Sigmoid colon (tissue), 4 donors: ENCODE measurements around the gene LRRC3.

Source experiments
- EP300 ChIP-seq, 4 donors: sonication (generic); formaldehyde crosslinking; IDR thresholded peaks; one replicate each; pipeline ENCODE4 v1.6.1; 2017; ENCODE audit warnings: antibody characterized with exemption in 4 of 4
- POLR2A ChIP-seq, 2 donors: fragments of 450-650 bp; IDR thresholded peaks; one replicate each; pipeline ENCODE4 v1.6.1; 2016; ENCODE audit warnings: antibody characterized with exemption in 2 of 2, mild to moderate bottlenecking in 2 of 2, moderate library complexity in 2 of 2
- POLR2AphosphoS5 ChIP-seq, 4 donors: sonication (generic); formaldehyde crosslinking; IDR thresholded peaks; one replicate each; pipeline ENCODE4 v1.6.1; 2017; ENCODE audit warnings: antibody characterized with exemption in 4 of 4
- TF ChIP-seq, protein P1 (sequence below), 4 experiments: fragments of 450-650 bp in 3 of 4; fragments of 200-600 bp in 1 of 4; IDR thresholded peaks; one replicate each; pipeline ENCODE4 v1.5.1; 2016 to 2019; ENCODE audit warnings: antibody characterized with exemption in 4 of 4, mild to moderate bottlenecking in 3 of 4, moderate library complexity in 2 of 4

DNA sequence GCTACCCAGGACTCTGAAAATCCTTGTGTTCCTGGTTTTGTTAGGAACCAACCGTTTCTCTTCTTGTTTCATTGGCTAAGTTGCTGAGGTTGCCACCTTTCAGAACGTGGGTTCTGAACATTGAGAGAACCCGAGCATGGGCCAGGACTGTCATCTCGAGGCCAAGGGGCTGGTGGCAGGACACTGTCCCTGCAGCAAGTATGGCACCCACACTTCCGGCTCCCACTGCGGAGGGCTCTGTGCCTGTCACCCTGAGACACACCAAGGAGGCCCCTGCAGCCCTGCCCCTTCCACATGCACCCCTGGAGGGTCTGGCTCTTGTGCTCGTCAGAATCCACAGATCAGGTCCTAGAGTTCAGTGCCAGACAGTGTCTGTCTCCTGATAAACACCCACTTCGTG, 39.1 kb upstream of the LRRC3 start:
- TF ChIP-seq POLR2AphosphoS5 (IDR thresholded peaks at IDR 0.05): no peak
- TF ChIP-seq, protein P1, sequence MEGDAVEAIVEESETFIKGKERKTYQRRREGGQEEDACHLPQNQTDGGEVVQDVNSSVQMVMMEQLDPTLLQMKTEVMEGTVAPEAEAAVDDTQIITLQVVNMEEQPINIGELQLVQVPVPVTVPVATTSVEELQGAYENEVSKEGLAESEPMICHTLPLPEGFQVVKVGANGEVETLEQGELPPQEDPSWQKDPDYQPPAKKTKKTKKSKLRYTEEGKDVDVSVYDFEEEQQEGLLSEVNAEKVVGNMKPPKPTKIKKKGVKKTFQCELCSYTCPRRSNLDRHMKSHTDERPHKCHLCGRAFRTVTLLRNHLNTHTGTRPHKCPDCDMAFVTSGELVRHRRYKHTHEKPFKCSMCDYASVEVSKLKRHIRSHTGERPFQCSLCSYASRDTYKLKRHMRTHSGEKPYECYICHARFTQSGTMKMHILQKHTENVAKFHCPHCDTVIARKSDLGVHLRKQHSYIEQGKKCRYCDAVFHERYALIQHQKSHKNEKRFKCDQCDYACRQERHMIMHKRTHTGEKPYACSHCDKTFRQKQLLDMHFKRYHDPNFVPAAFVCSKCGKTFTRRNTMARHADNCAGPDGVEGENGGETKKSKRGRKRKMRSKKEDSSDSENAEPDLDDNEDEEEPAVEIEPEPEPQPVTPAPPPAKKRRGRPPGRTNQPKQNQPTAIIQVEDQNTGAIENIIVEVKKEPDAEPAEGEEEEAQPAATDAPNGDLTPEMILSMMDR (IDR thresholded peaks at IDR 0.05): no peak
- no peak for TF ChIP-seq POLR2A (IDR thresholded peaks at IDR 0.05)
- no peak for TF ChIP-seq EP300 (IDR thresholded peaks at IDR 0.05)
